Glutamatergic neuron (in vitro differentiated cells): ENCODE measurements around the gene KMO. TPM values are rescaled to one million over a fixed set of nuclear protein-coding genes. Genes with fewer than 3 reads are reported as not detected.

ENCODE experiments used
- DNase-seq: peaks from one replicate; pipeline ENCODE4 v3.0.0; 2022
- H3K27ac Mint-ChIP-seq: one replicate; pipeline ENCODE4 v1.8.0; 2020; ENCODE audit warnings: mild to moderate bottlenecking, mixed read lengths, inconsistent platforms; ENCODE audit not compliant: unreplicated experiment
- H3K27me3 Mint-ChIP-seq: one replicate; pipeline ENCODE4 v1.8.0; 2020; ENCODE audit warnings: mild to moderate bottlenecking, moderate library complexity, mixed read lengths, inconsistent platforms; ENCODE audit not compliant: unreplicated experiment
- H3K36me3 Mint-ChIP-seq: one replicate; pipeline ENCODE4 v1.8.0; 2020; ENCODE audit warnings: mild to moderate bottlenecking, mixed read lengths, inconsistent platforms; ENCODE audit not compliant: unreplicated experiment
- H3K4me1 Mint-ChIP-seq: one replicate; pipeline ENCODE4 v1.8.0; 2020; ENCODE audit warnings: mild to moderate bottlenecking, low read depth, mixed read lengths, inconsistent platforms; ENCODE audit not compliant: unreplicated experiment
- H3K4me3 Mint-ChIP-seq: one replicate; pipeline ENCODE4 v1.8.0; 2020; ENCODE audit warnings: mild to moderate bottlenecking, mixed read lengths, inconsistent platforms; ENCODE audit not compliant: unreplicated experiment
- H3K9me3 Mint-ChIP-seq: one replicate; pipeline ENCODE4 v1.8.0; 2020; ENCODE audit warnings: mild to moderate bottlenecking, moderate library complexity, mixed read lengths, inconsistent platforms; ENCODE audit not compliant: unreplicated experiment
- CTCF ChIP-seq: fragments of 200-600 bp; sonication (generic); IDR thresholded peaks from one replicate; pipeline ENCODE4 v1.5.0; 2021; ENCODE audit not compliant: partially characterized antibody, unreplicated experiment
- total RNA-seq: library from RNA; stranded (reverse); fragmentation: NEBNext Ultra II Directional; extraction: Animal tissue kit (Norgen Biotek cat#: 25700); gene quantifications from one replicate; pipeline ENCODE4 v1.2.1, GENCODE V29; 2021; ENCODE audit not compliant: unreplicated experiment

KMO gene
- total RNA-seq, 1 donor from 2014 or later, result not detected

GRCh38 chr1:241533326-241534115, 1.3 kb downstream of the KMO start:
- TF ChIP-seq CTCF, result no peak
- no peak overlapping the region for H3K27ac Mint-ChIP-seq
- peaks cover 6% of the 10 kb centered on the region for H3K4me1 Mint-ChIP-seq
- H3K27me3 Mint-ChIP-seq, result no peaks in the 10 kb centered on the region
- H3K9me3 Mint-ChIP-seq, result no peaks in the 10 kb centered on the region
- H3K36me3 Mint-ChIP-seq, result no peaks in the 10 kb centered on the region
- no peak overlapping the region for H3K4me3 Mint-ChIP-seq
- no peak for DNase-seq

GRCh38 chr1:241536304-241536703, 4.1 kb downstream of the KMO start:
- no peaks in the 10 kb centered on the region for H3K27me3 Mint-ChIP-seq
- no peaks in the 10 kb centered on the region for H3K36me3 Mint-ChIP-seq
- H3K27ac Mint-ChIP-seq, result no peak overlapping the region
- DNase-seq, result no peak
- peaks cover 6% of the 10 kb centered on the region for H3K4me1 Mint-ChIP-seq
- TF ChIP-seq CTCF, result no peak
- H3K9me3 Mint-ChIP-seq, result no peaks in the 10 kb centered on the region
- no peak overlapping the region for H3K4me3 Mint-ChIP-seq

- no peak for TF ChIP-seq CTCF
- H3K36me3 Mint-ChIP-seq, result no peaks in the 10 kb centered on the region
- H3K4me1 Mint-ChIP-seq, result no peaks in the 10 kb centered on the region
- H3K9me3 Mint-ChIP-seq, result no peaks in the 10 kb centered on the region
- H3K4me3 Mint-ChIP-seq, result no peak overlapping the region
- DNase-seq, result no peak
- no peak overlapping the region for H3K27ac Mint-ChIP-seq
- H3K27me3 Mint-ChIP-seq, result no peaks in the 10 kb centered on the region
These were observed 4.8 kb downstream of the KMO start for GRCh38 chr1:241536969-241537368.

DNA sequence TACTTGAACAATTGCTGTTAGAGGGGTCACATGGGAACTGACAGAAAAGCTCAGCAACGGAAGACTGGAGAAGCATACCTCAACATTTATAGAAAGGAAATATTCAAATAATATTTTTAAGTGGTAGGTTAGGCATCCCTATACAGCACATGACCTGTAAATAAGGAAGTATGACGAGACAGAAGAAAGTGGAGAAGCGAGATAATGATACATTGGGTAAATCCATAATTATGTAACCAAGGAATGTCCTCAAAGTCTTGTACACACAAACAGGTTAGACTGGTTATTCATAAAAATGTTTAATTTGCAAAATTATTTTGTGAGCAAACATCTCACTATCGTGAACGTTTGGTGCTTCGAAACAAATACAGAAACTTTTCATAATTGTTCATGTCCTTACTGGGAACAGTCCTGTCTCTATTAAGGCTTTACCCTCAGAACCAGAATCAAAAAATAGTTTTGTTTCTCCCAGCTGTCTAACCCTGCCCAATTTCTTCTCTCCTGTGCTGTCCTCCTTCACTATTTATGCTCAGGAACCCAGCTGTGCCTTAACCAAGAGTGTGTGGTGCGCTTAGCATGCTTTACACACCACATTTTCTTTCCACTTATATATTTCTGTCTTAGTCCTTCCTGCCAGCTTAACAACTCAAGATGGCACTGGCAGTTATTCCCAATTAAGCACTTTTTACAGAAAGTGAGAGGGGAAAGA, 10.2 kb downstream of the KMO start:
- no peak overlapping the region for H3K4me3 Mint-ChIP-seq
- no peak for DNase-seq
- TF ChIP-seq CTCF, result no peak

GRCh38 chr1:241548008-241548407, 15.8 kb downstream of the KMO start:
- Mint-ChIP-seq H3K27ac (no peak overlapping the region), H3K27me3 (no peaks in the 10 kb centered on the region), H3K9me3 (no peaks in the 10 kb centered on the region), H3K4me3 (no peak overlapping the region), H3K4me1 (no peaks in the 10 kb centered on the region), H3K36me3 (no peaks in the 10 kb centered on the region)
- no peak for DNase-seq
- TF ChIP-seq CTCF, result no peak

More for the DNA sequence above, 10.2 kb downstream of the KMO start:
- Mint-ChIP-seq H3K27ac (no peak overlapping the region), H3K4me1 (no peaks in the 10 kb centered on the region), H3K9me3 (no peaks in the 10 kb centered on the region), H3K27me3 (no peaks in the 10 kb centered on the region), H3K36me3 (no peaks in the 10 kb centered on the region)
